Ureter (tissue), 1 donor: ENCODE data around the gene SPNS3. TPM values are rescaled to one million over a fixed set of nuclear protein-coding genes. Genes with fewer than 3 reads are reported as not detected.
A peak's percentile ranks its signal among the peaks of the same experiment; 100 is the strongest.

Experiments
- DNase-seq: peaks from one replicate; pipeline ENCODE4 v3.0.0-alpha.2; 2020; ENCODE audit warnings: low spot score
- total RNA-seq: library from RNA; stranded (reverse); gene quantifications from one replicate; pipeline ENCODE4 v1.2.4, GENCODE V29; 2023
- donor health status: DM: yes; HTN: yes; CAD: no.

SPNS3 gene
- total RNA-seq: 0.26 TPM

DNA sequence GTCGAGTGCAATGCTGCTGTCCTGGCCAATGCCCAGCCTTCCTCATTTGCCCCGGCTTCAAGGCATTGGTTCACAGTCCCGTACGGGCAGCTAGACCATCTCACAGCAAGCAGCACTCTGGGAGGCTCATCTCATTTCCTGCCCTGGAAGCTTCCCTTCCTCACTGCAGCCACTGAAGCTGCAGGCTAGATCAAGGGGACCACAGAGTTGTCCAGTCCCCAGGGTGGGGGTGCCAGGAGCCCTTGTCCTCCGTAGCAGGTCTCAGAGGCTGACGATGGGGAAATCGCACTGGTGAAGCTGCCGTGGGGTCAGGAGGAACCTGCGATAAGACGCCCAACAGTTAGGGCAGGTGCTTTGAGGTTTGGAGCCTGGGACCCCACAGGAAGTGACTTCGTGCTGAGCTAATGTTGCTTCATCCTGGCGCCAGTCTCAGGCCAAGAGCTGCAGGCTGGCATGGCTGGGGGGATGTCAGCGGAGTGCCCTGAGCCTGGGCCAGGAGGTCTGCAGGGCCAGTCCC is at the start of gene SPNS3:
SPNS3 (plus strand) TSS at position 426 of the 517 bp plus-strand sequence; CDS start at position 454, 28 bp downstream.
- no peak for DNase-seq

- DNase-seq: no peak
These were observed 47.3 kb upstream of the SPNS3 start for GRCh38 chr17:4386406-4386805.

- no peak for DNase-seq
These were observed 46.6 kb upstream of the SPNS3 start for GRCh38 chr17:4387137-4387536.

- DNase-seq: no peak
These were observed 44.7 kb upstream of the SPNS3 start for GRCh38 chr17:4389079-4389478.

DNA sequence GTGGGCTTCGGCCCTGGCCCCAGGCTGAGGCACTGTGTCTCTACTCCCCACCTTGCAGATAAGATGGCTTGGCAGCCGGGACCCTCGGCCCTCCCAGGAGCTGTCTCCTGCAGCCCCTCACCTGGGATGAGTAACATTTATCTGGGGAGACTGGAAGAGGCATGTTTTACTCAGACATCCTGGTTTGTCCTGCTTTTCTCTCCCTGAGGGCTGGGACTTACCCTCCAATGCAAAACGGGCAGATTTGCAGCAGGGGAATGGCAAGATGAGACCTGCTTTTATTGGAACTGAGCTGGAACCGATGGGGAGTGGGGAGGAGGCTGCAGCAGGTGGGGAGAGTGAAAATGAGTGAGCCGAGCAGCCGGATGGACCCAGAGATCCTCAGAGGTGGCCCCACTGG is 39.9 kb upstream of the SPNS3 start:
- DNase-seq: peak; percentile 47

GRCh38 chr17:4394208-4395110 is 39.3 kb upstream of the SPNS3 start:
- no peak for DNase-seq

GRCh38 chr17:4395111-4395478 is 38.6 kb upstream of the SPNS3 start:
- DNase-seq: no peak

- no peak for DNase-seq
These were observed 35.9 kb upstream of the SPNS3 start for GRCh38 chr17:4397840-4398239.

- no peak for DNase-seq
These were observed 28.6 kb upstream of the SPNS3 start for GRCh38 chr17:4405038-4405669.

DNA sequence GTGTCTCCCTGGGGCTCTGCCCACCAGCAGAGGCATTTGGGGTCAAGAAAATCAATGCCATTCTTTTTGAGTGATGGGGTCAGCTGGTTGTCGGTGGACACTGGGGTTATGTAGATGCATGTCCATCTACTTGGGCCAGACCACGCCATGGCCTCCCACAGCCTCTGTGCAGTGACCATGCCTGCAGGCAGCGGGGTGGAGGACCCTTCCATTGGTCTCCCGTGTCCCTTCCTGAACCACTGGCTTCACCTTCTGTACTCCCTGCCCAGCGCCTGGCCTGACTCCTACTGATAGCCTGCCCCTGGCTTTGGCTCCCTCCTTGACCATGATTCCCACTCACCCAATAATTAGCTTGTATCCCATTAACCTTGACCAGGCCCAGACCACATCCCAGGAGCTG is 28.0 kb upstream of the SPNS3 start:
- DNase-seq: no peak

DNA sequence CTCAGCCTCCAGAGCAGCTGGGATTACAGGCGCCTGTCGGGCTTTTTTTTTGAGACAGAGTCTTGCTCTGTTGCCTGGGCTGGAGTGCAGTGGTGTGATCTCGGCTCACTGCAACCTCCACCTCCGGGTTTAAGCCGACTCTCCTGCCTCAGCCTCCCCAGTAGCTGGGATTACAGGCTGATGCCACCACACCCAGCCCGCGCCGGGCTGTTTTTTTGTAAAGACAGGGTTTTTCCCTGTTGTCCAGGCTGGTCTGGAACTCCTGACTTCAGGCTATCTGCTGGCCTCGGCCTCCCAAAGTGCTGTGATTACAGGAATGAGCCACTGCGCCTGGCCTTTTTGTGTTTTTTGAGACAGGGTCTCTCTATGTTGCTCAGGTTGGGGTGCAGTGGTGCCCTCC is 27.4 kb upstream of the SPNS3 start:
- no peak for DNase-seq

DNA sequence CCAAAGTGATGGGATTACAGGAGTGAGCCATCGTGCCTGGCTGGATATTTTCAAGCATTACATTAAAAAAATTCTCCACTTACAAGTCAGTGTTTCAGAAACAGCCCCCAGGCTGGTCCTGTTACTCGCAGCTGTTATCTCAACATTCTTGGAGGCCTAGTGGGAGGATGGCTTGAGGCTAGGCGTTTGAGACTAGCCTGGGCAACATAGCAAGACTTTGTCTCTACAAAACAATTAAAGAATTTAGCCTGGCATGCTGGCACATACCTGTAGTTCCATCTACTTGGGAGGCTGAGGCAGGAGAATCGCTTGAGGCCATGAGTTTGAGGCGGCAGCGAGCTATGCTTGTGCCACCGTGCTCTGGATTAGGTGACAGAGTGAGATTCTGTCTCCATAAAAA is 26.5 kb upstream of the SPNS3 start:
- no peak for DNase-seq

- DNase-seq: peak; percentile 61
These were observed 25.9 kb upstream of the SPNS3 start for GRCh38 chr17:4407851-4408250.

GRCh38 chr17:4409659-4410058 is 24.1 kb upstream of the SPNS3 start:
- DNase-seq: no peak

- no peak for DNase-seq
These were observed 22.5 kb upstream of the SPNS3 start for GRCh38 chr17:4411201-4411600.

GRCh38 chr17:4412933-4413831 is 20.6 kb upstream of the SPNS3 start:
- peak; percentile 94 for DNase-seq

DNA sequence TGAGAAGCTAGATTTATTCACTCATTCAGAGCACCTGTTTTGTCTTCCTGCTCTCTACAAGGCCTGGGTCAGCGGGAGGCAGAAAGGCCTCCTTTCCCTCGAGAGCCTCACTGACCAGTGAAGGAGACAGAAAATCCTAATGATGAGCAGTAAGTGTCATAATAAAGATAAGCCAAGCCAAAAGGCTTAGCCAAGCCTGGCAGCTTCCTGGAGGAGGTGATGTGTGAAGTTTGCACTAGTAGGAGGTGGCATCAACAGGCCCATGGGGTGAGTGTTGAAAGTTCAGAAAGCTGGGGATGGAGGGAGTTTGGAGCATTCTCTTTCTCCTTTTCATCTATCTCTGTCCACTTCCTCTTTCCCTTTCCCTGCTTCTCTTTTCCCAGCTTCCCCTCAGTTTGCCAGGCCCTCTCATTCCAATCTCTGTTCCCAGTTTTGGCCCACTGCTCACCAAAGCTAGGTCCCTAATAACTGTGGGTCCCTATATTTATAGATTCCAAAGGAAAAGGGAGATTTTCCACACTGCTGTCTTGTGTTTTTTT is 16.5 kb upstream of the SPNS3 start:
- DNase-seq: no peak

- peak; percentile 74 for DNase-seq
These were observed 13.0 kb upstream of the SPNS3 start for GRCh38 chr17:4420692-4421131.

DNA sequence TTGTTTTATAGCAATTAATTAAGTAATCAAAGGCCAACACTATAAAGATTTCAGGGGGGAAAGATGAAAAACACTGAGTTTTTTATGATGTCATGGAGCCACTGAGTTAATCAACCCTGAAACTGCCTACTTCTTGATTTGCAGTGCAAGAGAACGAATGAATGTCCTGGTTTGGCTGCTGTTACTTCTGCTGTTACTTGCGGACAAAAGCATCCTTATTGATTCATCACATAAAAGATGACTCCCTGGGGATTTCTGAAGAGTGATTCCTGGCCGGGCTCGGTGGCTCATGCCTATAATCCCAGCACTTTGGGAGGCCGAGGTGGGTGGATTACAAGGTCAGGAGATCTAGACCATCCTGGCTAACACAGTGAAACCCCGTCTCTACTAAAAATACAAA is 10.9 kb upstream of the SPNS3 start:
- no peak for DNase-seq

DNA sequence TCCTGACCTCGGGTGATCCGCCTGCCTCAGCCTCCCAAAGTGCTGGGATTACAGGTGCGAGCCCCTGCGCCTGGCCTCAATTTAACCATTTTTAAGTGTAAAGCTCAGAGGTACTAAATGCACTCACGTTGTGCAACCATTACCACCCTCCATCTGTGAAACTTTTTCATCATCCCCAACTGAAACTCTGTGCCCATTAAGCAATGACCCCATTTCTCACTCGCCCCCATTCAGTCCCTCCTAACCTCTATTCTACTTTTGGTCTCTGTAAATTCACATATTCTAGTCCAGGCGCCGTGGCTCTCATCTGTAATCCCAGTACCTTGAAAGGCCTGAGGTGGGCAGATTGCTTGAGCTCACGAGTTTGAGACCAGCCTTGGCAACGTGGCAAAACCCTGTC is 8.3 kb upstream of the SPNS3 start:
- DNase-seq: no peak

GRCh38 chr17:4426499-4427208 is 7.1 kb upstream of the SPNS3 start:
- DNase-seq: no peak
